ENCODE measurements around the gene SMPD4.
"Not testable (repeated sequence)": the region's sequence is repeated elsewhere in the genome, so short reads cannot be mapped to it uniquely, and the experiment has no call there.

DNA sequence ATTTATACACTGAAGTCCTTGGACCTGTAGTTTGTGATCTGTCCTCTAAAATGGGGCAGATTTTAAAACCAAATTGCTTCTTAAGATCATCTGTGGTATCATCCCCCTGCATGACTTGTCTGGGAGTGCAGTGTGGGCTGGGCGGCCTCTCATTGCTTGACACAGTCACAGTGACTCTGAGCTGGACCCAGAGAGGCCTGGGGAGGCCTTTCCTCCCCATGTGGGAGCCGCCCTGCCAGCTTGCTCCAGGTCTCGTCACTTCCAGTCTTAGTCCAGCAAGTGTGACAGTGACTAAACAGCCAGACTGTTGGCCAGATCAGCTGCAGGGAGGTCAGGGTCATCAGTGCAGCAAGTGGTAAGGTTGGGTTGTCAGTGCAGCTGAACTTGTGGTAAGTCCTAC is 21.7 kb upstream of the SMPD4 start:
- TF ChIP-seq POLR2A (IDR thresholded peaks at IDR 0.05; ENCODE audit: low read depth, low read length); POLR2AphosphoS5 (IDR thresholded peaks at IDR 0.05; ENCODE audit: insufficient read depth, low read depth, low read length); FOS (IDR thresholded peaks at IDR 0.05; ENCODE audit: borderline replicate concordance, insufficient read depth, low read length); MYC (IDR thresholded peaks at IDR 0.05; ENCODE audit: low read depth, low read length); EZH2 (IDR thresholded peaks at IDR 0.05; ENCODE audit: borderline replicate concordance, low read depth, low read length, severe bottlenecking); GATA2 (IDR thresholded peaks at IDR 0.05; ENCODE audit: insufficient read depth, insufficient read length, low read depth, low read length): not testable (repeated sequence)
- TF ChIP-seq, protein P1, sequence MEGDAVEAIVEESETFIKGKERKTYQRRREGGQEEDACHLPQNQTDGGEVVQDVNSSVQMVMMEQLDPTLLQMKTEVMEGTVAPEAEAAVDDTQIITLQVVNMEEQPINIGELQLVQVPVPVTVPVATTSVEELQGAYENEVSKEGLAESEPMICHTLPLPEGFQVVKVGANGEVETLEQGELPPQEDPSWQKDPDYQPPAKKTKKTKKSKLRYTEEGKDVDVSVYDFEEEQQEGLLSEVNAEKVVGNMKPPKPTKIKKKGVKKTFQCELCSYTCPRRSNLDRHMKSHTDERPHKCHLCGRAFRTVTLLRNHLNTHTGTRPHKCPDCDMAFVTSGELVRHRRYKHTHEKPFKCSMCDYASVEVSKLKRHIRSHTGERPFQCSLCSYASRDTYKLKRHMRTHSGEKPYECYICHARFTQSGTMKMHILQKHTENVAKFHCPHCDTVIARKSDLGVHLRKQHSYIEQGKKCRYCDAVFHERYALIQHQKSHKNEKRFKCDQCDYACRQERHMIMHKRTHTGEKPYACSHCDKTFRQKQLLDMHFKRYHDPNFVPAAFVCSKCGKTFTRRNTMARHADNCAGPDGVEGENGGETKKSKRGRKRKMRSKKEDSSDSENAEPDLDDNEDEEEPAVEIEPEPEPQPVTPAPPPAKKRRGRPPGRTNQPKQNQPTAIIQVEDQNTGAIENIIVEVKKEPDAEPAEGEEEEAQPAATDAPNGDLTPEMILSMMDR (IDR thresholded peaks at IDR 0.05; ENCODE audit: extremely low read depth in 1 of 2, insufficient read depth in 1 of 2, low read depth in 1 of 2, low read length in 2 of 2): not testable (repeated sequence)
- TF ChIP-seq, protein P2, sequence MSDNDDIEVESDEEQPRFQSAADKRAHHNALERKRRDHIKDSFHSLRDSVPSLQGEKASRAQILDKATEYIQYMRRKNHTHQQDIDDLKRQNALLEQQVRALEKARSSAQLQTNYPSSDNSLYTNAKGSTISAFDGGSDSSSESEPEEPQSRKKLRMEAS (IDR thresholded peaks at IDR 0.05; ENCODE audit: insufficient read depth, insufficient read length): not testable (repeated sequence)
